Neural progenitor cell (in vitro differentiated cells): ENCODE results near the gene FBXO17.

Experiments used
- EZH2phosphoT487 ChIP-seq: fragments of 200-600 bp; sonication (generic); IDR thresholded peaks from 2 replicates; pipeline ENCODE4 v1.6.1; 2017; ENCODE audit warnings: antibody characterized with exemption
- TF ChIP-seq, protein P1 (sequence below): fragments of 200-600 bp; sonication (generic); IDR thresholded peaks from 2 replicates; pipeline ENCODE4 v1.5.1; 2017; ENCODE audit warnings: antibody characterized with exemption, mild to moderate bottlenecking

GRCh38 chr19:38917921-38918491, 57.5 kb downstream of the FBXO17 start:
- TF ChIP-seq, protein P1, sequence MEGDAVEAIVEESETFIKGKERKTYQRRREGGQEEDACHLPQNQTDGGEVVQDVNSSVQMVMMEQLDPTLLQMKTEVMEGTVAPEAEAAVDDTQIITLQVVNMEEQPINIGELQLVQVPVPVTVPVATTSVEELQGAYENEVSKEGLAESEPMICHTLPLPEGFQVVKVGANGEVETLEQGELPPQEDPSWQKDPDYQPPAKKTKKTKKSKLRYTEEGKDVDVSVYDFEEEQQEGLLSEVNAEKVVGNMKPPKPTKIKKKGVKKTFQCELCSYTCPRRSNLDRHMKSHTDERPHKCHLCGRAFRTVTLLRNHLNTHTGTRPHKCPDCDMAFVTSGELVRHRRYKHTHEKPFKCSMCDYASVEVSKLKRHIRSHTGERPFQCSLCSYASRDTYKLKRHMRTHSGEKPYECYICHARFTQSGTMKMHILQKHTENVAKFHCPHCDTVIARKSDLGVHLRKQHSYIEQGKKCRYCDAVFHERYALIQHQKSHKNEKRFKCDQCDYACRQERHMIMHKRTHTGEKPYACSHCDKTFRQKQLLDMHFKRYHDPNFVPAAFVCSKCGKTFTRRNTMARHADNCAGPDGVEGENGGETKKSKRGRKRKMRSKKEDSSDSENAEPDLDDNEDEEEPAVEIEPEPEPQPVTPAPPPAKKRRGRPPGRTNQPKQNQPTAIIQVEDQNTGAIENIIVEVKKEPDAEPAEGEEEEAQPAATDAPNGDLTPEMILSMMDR = peak; percentile 21
- TF ChIP-seq EZH2phosphoT487 = no peak
